Measurements from ENCODE around the gene MICU2.

MICU2 gene

GRCh38 chr13:21549633-21550032 is 54.3 kb downstream of the MICU2 start:
- no peak for TF ChIP-seq CTCF (IDR thresholded peaks at IDR 0.05; ENCODE audit: control insufficient read depth, insufficient read depth, low read depth, low read length, missing control alignments)
- no peak for DNase-seq (ENCODE audit: low read depth)
- H3K4me3 ChIP-seq (ENCODE audit: control insufficient read depth, low read depth, low read length): no peak overlapping the region

- no peak for DNase-seq (ENCODE audit: low read depth)
- TF ChIP-seq CTCF (IDR thresholded peaks at IDR 0.05; ENCODE audit: control insufficient read depth, insufficient read depth, low read depth, low read length, missing control alignments): no peak
- H3K4me3 ChIP-seq (ENCODE audit: control insufficient read depth, low read depth, low read length): no peak overlapping the region
These were observed 55.4 kb downstream of the MICU2 start for GRCh38 chr13:21548577-21548976.

DNA sequence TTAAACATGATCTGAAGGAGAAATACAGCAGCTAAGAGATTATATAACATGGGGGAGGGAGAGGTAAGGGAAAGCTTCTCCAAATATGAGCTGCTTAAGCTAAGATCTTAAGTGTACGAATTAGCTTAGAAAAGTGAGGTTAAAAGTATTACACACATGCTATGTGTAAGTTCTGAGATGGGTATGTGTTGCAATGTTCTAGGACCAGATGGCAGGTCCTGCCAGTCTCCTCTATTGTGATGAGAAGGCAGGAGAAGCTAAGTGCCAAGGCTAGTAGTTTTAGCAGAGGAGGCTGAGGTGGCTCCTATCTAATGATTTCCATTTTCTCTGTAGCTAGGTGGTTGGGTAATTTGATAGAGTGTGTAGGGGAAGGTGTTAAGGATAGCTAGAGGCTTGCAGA is 57.6 kb downstream of the MICU2 start:
- no peak overlapping the region for H3K4me3 ChIP-seq (ENCODE audit: control insufficient read depth, low read depth, low read length)
- no peak for DNase-seq (ENCODE audit: low read depth)
- TF ChIP-seq CTCF (IDR thresholded peaks at IDR 0.05; ENCODE audit: control insufficient read depth, insufficient read depth, low read depth, low read length, missing control alignments): no peak

GRCh38 chr13:21544515-21544914 is 59.5 kb downstream of the MICU2 start:
- H3K4me3 ChIP-seq (ENCODE audit: control insufficient read depth, low read depth, low read length): no peak overlapping the region
- no peak for DNase-seq (ENCODE audit: low read depth)
- TF ChIP-seq CTCF (IDR thresholded peaks at IDR 0.05; ENCODE audit: control insufficient read depth, insufficient read depth, low read depth, low read length, missing control alignments): no peak

DNA sequence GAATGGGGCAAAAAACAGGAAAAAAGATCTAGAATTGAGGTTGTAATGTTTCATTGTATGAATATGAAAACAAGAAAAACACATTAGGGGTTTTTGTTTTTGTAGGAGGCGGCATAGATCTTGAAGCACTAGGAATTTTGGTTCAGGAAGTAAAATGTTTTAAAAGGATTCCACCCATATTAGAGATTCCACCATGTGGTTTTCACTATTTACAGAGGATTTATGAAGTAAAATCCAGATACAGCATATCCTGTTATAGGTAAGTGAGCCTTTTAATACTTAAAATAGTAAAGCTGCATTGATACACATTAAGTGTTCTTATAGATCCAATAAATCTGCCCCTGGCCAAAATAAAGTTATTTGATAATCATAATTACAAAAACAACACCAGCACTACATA is 61.4 kb downstream of the MICU2 start:
- no peak for DNase-seq (ENCODE audit: low read depth)
- H3K4me3 ChIP-seq (ENCODE audit: control insufficient read depth, low read depth, low read length): no peak overlapping the region
- TF ChIP-seq CTCF (IDR thresholded peaks at IDR 0.05; ENCODE audit: control insufficient read depth, insufficient read depth, low read depth, low read length, missing control alignments): no peak

DNA sequence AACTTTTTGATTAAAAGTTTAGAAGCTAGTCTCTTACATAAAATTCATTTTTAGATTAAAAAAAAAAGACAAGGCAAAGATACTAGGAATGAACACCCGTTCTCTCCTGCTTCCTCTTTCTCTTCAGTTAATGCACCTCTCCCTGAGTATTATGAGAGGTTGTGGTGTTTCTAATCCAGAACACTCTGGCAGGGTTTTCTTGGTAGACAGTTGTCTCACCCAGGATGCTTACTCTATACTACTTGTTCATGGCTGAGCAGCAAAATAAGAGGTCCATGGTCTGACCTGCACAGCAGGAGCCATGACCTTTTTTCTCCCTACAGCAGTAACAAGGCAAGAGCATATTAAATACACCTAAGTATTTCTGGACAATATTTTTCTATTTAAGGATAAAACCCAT is 62.0 kb downstream of the MICU2 start:
- no peak for DNase-seq (ENCODE audit: low read depth)
- TF ChIP-seq CTCF (IDR thresholded peaks at IDR 0.05; ENCODE audit: control insufficient read depth, insufficient read depth, low read depth, low read length, missing control alignments): no peak
- H3K4me3 ChIP-seq (ENCODE audit: control insufficient read depth, low read depth, low read length): no peak overlapping the region

- TF ChIP-seq CTCF (IDR thresholded peaks at IDR 0.05; ENCODE audit: control insufficient read depth, insufficient read depth, low read depth, low read length, missing control alignments): no peak
- H3K4me3 ChIP-seq (ENCODE audit: control insufficient read depth, low read depth, low read length): no peak overlapping the region
- no peak for DNase-seq (ENCODE audit: low read depth)
These were observed 62.7 kb downstream of the MICU2 start for GRCh38 chr13:21541271-21541670.

Data from AG09309 (cell line).